Spleen (tissue), 7 donors: ENCODE results near the gene SSBP2.

Experiments used
- POLR2A ChIP-seq, 3 donors: fragments of 450-650 bp; IDR thresholded peaks; one replicate each; pipeline ENCODE4 v1.5.1; 2017; ENCODE audit warnings: antibody characterized with exemption in 3 of 3, mild to moderate bottlenecking in 1 of 3
- POLR2AphosphoS5 ChIP-seq, 3 donors: sonication (generic); formaldehyde crosslinking; IDR thresholded peaks; one replicate each; pipeline ENCODE4 v1.5.1; 2017; ENCODE audit warnings: antibody characterized with exemption in 3 of 3
- TF ChIP-seq, protein P1 (sequence below), 11 experiments: fragments of 200-600 bp in 7 of 11; fragments of 450-650 bp in 4 of 11; sonication (generic) in 4 of 11; IDR thresholded peaks in 8 of 11; conservative IDR thresholded peaks in 3 of 11; 1 replicate in 7 of 11; 2 replicates in 4 of 11; pipeline versions ENCODE4 v1.4.0 to v1.8.0; 2016 to 2021; ENCODE audit warnings: antibody characterized with exemption in 11 of 11, inconsistent platforms in 4 of 11, mild to moderate bottlenecking in 1 of 11
- donor health status: DM: no; HTN: no; CAD: no; lungs with moderate emphysema.
- donor health status: DM: no; HTN: no; CAD: no.
- donor health status: DM: no; HTN: no; CAD: no.

DNA sequence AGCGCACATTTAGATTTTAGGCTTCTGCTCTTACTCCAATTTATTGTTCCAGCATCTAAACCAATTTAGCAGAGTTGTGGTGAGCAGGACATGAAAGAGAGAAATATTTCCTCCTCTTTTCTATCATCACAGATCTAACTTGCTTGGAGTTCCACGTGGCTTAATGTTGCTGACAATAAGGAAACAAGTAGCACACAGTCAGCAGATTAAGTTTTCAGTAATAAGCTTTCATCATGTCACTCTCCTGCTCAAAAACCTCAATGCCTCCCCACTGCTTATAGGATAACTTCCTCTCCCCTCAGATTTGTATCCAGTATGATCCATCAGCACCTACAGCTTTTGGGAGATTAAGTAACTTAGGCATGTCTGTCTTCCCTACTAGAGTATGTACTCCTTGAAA, 10.4 kb upstream of the SSBP2 start:
- TF ChIP-seq, protein P1, sequence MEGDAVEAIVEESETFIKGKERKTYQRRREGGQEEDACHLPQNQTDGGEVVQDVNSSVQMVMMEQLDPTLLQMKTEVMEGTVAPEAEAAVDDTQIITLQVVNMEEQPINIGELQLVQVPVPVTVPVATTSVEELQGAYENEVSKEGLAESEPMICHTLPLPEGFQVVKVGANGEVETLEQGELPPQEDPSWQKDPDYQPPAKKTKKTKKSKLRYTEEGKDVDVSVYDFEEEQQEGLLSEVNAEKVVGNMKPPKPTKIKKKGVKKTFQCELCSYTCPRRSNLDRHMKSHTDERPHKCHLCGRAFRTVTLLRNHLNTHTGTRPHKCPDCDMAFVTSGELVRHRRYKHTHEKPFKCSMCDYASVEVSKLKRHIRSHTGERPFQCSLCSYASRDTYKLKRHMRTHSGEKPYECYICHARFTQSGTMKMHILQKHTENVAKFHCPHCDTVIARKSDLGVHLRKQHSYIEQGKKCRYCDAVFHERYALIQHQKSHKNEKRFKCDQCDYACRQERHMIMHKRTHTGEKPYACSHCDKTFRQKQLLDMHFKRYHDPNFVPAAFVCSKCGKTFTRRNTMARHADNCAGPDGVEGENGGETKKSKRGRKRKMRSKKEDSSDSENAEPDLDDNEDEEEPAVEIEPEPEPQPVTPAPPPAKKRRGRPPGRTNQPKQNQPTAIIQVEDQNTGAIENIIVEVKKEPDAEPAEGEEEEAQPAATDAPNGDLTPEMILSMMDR (IDR thresholded peaks at IDR 0.05 in 8 of 11, conservative IDR thresholded peaks at IDR 0.05 in 3 of 11) = no peak
- TF ChIP-seq POLR2AphosphoS5 (IDR thresholded peaks at IDR 0.05) = no peak
- TF ChIP-seq POLR2A (IDR thresholded peaks at IDR 0.05) = no peak
